ENCODE data around the gene RIMS3. TPM values are rescaled to one million over a fixed set of nuclear protein-coding genes. Genes with fewer than 3 reads are reported as not detected.

RIMS3 gene
- total RNA-seq, 1 donor = 0.84 TPM

DNA sequence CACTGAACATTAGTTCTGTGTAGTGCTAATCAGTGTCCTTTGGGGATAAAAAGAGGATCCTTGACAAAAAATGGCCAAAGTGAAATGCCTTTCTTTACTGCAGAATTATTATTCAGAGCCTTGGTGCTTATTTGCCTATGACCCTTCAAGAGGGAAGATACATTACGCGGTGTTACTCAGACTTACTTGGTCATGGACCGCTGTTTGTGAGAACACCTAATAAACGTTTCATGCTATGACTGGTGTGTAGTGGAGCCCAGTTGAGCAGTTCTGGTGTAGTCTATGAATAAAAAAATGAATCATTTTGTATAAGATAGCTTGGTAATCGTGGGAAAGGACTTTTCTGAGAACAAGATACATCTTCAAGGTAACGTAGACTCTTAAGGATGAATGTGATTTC lies 34.3 kb upstream of the RIMS3 start:
- peaks cover 76% of the 10 kb centered on the region for H3K4me1 ChIP-seq (ENCODE audit: insufficient read depth, low read length)

DNA sequence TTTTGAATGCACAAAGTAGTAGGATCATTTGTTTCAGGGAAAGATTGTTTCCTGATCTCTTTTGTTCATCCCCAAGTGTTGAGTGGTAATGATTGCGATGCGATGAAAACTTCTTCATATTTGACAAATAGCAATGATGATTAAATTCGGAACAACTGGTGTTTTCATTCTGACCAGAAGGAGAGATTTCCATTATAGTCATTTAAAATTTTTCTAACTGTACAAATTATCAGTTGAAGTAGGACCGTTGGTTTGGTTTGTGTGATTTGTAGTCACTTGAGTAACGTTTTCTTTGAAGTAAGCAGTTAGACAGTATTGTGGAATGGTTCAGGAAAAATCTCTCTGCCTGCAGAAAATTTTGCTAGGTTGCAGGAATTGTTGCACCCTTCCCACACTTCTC lies 32.0 kb upstream of the RIMS3 start:
- H3K4me1 ChIP-seq (ENCODE audit: insufficient read depth, low read length) = peaks cover 82% of the 10 kb centered on the region
- no peak overlapping the region for H3K4me3 ChIP-seq (ENCODE audit: low read length)
- H3K9me3 ChIP-seq (ENCODE audit: low read depth, low read length) = no peaks in the 10 kb centered on the region
- H3K27me3 ChIP-seq (ENCODE audit: insufficient read depth, low read length) = no peaks in the 10 kb centered on the region

More for the DNA sequence above, 34.3 kb upstream of the RIMS3 start:
- Histone ChIP-seq H3K4me3 (ENCODE audit: low read length) (no peak overlapping the region), H3K27me3 (ENCODE audit: insufficient read depth, low read length) (no peaks in the 10 kb centered on the region), H3K9me3 (ENCODE audit: low read depth, low read length) (no peaks in the 10 kb centered on the region)

DNA sequence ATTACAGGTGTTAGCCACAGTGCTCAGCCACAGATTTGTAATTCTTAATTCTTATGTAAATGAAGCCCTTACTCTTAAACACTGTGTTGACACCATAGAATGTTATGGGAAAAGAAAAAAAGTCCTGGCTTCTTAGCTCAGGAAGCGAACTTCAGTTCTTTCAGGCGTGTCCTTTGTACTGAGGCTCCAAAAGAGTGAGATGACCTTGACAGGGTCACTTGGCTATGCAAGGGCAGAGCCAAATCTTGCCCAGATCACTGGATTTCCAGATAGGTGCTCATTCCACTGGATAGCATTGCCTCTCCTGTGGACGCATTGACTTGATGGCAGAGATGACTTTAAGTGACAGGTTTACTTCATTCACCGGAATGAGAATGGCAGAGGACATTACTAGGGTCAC lies 30.8 kb upstream of the RIMS3 start:
- H3K4me1 ChIP-seq (ENCODE audit: insufficient read depth, low read length) = peaks cover 75% of the 10 kb centered on the region
- H3K9me3 ChIP-seq (ENCODE audit: low read depth, low read length) = no peaks in the 10 kb centered on the region
- no peak overlapping the region for H3K4me3 ChIP-seq (ENCODE audit: low read length)
- H3K27me3 ChIP-seq (ENCODE audit: insufficient read depth, low read length) = no peaks in the 10 kb centered on the region

DNA sequence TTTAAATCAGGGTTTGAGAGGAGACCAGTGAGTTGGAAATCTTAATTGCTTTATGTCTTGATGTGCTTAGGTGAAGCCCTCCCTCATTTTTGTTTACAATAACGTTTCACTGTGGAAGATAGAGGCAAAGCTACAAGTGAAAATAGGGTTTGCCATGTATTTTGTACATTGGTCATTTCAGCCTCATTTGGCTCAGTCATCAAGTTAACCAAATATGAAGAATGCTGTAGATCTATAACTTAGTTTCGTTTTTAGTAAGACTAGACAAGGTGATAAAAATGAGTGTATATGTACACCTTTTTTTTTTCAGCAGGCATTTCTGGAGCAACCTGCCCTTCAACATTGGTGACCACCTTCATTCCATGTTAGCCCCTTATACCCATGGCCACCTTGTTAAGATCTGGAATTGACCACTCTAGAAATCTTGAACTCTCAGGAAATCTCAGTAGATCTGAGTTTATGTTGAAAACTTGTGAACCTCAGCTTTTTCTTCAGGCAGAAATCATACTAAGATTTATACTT lies 28.9 kb upstream of the RIMS3 start:
- no peaks in the 10 kb centered on the region for H3K9me3 ChIP-seq (ENCODE audit: low read depth, low read length)
- H3K4me1 ChIP-seq (ENCODE audit: insufficient read depth, low read length) = peaks cover 60% of the 10 kb centered on the region
- H3K27me3 ChIP-seq (ENCODE audit: insufficient read depth, low read length) = no peaks in the 10 kb centered on the region
- no peak overlapping the region for H3K4me3 ChIP-seq (ENCODE audit: low read length)

DNA sequence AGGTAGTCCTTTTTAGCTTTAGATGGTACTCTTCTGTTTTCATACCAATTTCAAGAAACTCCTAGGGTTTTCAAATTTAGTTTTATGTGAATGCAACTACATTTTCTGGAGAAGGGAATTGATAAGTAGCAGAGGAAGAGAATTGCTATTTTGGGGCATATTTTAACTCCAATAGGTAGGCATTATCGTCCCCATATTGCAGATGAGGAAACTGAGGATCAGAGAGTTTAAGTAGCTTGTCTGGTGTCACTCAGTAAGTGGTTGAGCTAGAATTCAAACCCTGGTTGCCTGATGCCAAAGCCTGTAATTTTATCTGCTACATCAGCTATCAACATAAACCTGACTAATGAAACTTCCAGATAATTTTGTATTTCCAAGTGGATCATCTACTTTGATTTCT lies 27.9 kb upstream of the RIMS3 start:
- Histone ChIP-seq H3K4me1 (ENCODE audit: insufficient read depth, low read length) (peaks cover 51% of the 10 kb centered on the region), H3K4me3 (ENCODE audit: low read length) (no peak overlapping the region), H3K27me3 (ENCODE audit: insufficient read depth, low read length) (no peaks in the 10 kb centered on the region), H3K9me3 (ENCODE audit: low read depth, low read length) (no peaks in the 10 kb centered on the region)

DNA sequence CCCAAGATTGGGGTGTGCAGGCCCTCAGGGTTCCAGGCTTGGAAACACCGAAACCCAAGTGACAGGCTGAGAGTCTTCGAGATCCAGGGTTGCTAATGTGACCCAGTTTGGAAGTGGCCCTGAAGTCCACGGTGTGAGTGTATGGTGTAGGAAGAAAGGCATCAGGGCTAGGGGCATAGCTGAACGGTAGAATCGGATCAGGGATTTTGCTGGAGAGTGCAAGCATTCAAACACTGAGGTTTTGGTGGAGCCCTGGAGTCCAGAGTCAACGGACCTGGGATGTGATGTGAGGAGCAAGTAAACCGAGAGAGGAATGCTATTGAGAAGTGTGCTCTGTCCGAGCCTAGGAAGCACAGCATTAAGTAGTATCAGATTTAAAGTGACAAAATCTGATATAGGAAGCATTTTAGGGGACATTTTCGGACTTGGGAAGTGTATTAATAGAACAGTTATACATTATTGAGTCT lies 27.0 kb upstream of the RIMS3 start:
- Histone ChIP-seq H3K27me3 (ENCODE audit: insufficient read depth, low read length) (no peaks in the 10 kb centered on the region), H3K4me3 (ENCODE audit: low read length) (peak overlapping the region; percentile 83), H3K9me3 (ENCODE audit: low read depth, low read length) (no peaks in the 10 kb centered on the region), H3K4me1 (ENCODE audit: insufficient read depth, low read length) (peaks cover 46% of the 10 kb centered on the region)

DNA sequence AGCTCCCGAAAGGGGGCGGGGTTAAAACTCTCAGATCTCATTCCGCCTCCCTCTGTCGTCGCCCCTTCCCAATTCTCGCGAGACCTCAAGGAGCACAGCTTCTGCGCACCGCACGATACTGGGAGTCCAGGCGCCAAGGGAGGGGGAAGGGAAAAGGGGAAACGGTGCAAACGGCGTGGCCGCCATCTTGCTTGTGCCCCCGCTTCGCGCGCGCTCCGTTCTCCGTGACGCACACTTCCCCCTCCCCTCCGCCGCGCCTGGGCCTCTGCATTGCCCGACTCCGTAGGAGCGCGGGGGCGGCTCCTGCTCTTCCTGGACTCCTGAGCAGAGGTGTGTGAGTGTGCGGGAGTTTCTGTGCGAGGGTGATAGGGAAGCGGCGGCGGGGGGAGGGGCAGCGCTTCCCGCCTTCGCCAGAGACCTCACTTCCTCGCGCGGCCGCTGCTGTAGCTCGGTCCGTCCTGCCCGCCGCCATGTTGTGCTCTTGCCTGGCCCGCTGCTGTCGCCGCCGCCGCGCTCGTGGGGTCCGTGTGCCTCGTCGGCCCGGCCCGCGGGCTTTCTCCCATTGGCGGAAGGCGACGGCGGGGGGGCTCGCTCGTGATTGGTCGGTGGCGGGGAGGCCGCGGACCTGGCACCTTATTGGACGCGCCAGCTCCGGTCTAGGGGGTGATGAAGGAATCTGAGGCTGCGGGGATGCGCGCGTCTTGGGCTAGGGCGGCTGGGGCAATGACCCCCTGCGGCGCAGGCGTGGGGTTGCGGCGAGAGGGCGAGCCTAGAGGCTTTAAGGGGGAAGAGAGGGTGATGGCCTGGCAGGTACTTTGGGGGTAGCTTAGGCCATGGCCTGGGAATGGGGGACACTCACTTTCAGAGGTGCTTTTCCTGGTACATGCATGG lies 26.3 kb upstream of the RIMS3 start, which contains the start of gene NFYC:
TSS of gene NFYC (plus strand) at position 167 of the 891 bp plus-strand sequence. CDS start 47,140 bp downstream, outside the sequence.
- Histone ChIP-seq H3K9me3 (ENCODE audit: low read depth, low read length) (no peaks in the 10 kb centered on the region), H3K27me3 (ENCODE audit: insufficient read depth, low read length) (no peaks in the 10 kb centered on the region), H3K4me1 (ENCODE audit: insufficient read depth, low read length) (peaks cover 40% of the 10 kb centered on the region), H3K4me3 (ENCODE audit: low read length) (peak within 1 kb of the TSS; percentile 83)

DNA sequence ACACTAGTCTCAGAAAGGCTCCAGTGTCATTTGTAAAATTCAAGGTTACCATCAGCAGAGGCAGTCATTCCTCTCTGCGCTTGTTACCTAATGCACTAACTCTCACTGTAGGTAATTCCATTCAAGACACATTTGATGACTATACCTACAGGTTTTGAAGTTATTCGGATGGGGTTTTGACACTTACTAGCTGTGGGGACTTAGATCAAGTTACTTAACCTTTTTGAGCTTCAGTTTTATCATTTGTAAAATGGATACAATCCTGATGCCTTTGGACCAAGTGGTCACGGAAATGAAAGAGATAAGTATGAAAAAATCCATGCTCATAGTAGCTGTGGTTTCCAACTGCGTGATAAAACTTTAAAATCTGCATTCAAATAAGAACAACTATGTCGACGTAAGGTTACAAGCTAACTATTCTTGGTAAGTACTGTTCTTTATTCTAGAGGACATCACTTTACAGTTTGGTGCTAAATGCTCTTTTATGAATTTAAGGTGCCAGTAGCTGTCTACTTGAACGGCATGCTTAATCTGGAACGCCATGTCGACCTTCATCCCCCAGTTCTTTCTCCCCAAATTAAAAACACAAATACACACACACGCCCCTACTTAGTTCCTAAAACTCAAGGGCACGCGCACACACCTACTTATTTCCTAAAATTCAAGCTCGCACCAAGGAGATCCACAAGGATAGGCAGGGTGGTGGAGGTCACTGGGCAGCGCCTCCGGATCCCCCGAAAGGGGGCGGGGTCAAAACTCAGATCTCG lies 25.5 kb upstream of the RIMS3 start:
- H3K9me3 ChIP-seq (ENCODE audit: low read depth, low read length) = no peaks in the 10 kb centered on the region
- no peaks in the 10 kb centered on the region for H3K27me3 ChIP-seq (ENCODE audit: insufficient read depth, low read length)
- peaks cover 33% of the 10 kb centered on the region for H3K4me1 ChIP-seq (ENCODE audit: insufficient read depth, low read length)
- H3K4me3 ChIP-seq (ENCODE audit: low read length) = peak overlapping the region; percentile 83

DNA sequence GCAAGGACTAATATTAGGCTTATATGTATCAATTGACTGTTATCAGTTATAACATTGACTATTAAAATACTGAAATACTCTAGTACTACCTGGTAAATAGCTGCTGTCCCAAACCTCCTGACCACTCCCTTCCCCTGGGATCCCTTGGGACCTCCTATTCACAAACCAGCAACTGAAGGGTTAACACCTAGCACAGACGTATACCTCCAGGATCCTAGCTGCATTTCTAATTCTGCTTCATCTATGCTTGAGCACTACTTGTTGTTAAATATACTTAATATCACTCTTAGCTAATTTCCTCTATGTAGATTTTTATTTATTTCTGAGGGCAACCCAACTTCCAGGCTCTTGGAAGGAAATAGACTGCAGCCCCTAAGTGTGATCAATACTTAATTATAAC lies 24.3 kb upstream of the RIMS3 start:
- no peaks in the 10 kb centered on the region for H3K9me3 ChIP-seq (ENCODE audit: low read depth, low read length)
- no peak overlapping the region for H3K4me3 ChIP-seq (ENCODE audit: low read length)
- no peaks in the 10 kb centered on the region for H3K27me3 ChIP-seq (ENCODE audit: insufficient read depth, low read length)
- H3K4me1 ChIP-seq (ENCODE audit: insufficient read depth, low read length) = peaks cover 26% of the 10 kb centered on the region

DNA sequence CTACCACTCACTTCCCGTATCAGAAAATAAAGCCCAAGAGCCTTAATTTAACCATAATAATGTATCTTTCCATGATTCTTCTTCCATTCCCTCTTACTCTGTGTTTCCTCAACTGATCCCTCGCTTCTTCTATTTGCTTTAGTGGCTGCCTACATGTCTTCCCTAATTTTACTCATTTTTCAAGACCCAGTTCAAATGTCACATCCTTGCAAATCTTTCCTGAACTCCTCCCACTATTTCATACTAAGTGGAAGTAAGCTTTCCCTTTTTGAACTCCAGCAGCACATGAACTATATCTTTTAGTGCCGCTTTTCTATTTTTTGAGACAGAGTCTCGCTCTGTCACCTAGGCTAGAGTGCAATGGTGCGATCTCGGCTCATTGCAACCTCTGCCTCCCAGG lies 22.2 kb upstream of the RIMS3 start:
- Histone ChIP-seq H3K27me3 (ENCODE audit: insufficient read depth, low read length) (no peaks in the 10 kb centered on the region), H3K9me3 (ENCODE audit: low read depth, low read length) (no peaks in the 10 kb centered on the region), H3K4me1 (ENCODE audit: insufficient read depth, low read length) (peaks cover 5% of the 10 kb centered on the region), H3K4me3 (ENCODE audit: low read length) (no peak overlapping the region)

DNA sequence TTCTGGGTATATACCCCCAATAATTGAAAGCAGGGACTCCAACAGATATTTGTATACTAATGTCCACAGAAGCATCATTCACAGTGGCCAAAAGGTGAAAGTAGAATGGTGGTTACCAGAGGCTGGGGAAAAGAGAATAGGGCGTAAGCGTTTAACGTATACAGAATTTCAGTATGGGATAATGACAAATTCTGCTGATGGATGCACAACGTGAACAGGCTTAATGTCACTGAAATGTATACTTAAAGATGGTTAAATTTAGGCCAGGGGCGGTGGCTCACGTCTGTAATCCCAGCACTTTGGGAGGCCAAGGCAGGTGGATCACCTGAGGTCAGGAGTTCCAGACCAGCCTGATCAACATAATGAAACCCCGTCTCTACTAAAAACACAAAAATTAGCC lies 21.6 kb upstream of the RIMS3 start:
- no peaks in the 10 kb centered on the region for H3K27me3 ChIP-seq (ENCODE audit: insufficient read depth, low read length)
- no peak overlapping the region for H3K4me3 ChIP-seq (ENCODE audit: low read length)
- no peaks in the 10 kb centered on the region for H3K4me1 ChIP-seq (ENCODE audit: insufficient read depth, low read length)
- H3K9me3 ChIP-seq (ENCODE audit: low read depth, low read length) = no peaks in the 10 kb centered on the region

DNA sequence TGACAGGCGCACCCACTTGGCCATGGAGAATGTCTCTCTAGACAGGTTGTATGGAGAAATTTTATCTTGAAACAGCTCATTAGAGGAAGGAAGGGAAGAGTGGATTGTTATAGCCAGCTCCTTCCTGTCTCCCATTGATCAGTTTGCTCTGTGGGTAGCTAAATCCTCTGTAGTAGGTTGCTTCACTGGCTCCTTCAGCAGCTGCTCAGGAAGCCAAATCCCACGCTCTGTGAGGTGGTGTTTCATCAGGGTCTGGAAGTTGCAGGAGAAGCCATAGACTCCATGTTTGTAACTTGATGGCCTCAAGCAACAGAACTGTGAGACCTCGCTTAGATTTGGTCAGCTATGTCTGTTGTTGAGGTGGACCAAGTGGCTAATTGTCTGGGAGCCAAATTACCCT lies 19.2 kb upstream of the RIMS3 start:
- Histone ChIP-seq H3K4me1 (ENCODE audit: insufficient read depth, low read length) (no peaks in the 10 kb centered on the region), H3K9me3 (ENCODE audit: low read depth, low read length) (no peaks in the 10 kb centered on the region), H3K27me3 (ENCODE audit: insufficient read depth, low read length) (no peaks in the 10 kb centered on the region), H3K4me3 (ENCODE audit: low read length) (no peak overlapping the region)

DNA sequence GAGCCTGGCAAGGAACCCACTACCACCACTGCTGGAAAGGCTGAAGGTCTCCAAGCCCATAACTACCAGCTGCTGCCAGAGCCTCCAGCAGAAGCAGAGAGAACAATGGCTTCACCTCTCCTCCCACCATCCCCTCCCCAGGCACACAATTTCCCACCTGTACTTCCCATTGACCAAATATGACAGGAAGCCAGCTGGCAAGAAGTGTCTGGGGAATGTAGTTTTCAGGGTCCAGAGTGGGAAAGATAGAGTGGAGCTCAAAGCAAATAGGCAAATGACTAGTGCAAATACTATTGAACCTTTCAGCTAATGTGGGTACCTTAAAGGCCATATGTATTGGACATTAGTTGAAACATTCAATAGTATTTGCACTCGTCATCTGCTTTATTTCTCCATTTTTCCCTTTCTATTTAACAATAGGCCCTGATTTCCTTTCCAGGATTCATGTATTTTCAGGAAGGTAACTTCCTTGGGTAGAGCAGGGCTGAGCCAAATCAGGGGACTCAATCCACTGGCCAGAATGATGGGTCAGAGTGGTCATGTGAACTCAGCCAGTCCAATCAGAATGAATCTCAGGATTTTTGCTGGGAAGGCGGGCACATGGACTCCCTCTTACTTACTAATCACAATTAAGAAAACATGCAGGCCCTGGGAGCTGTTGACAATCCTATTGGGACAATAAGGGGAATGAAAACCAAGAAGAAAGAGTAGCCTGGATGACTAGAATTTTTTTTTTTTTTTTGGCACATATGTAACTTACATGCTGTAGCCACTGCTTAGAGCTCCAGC lies 13.9 kb upstream of the RIMS3 start:
- Histone ChIP-seq H3K4me1 (ENCODE audit: insufficient read depth, low read length) (no peaks in the 10 kb centered on the region), H3K4me3 (ENCODE audit: low read length) (no peak overlapping the region), H3K9me3 (ENCODE audit: low read depth, low read length) (no peaks in the 10 kb centered on the region), H3K27me3 (ENCODE audit: insufficient read depth, low read length) (no peaks in the 10 kb centered on the region)

DNA sequence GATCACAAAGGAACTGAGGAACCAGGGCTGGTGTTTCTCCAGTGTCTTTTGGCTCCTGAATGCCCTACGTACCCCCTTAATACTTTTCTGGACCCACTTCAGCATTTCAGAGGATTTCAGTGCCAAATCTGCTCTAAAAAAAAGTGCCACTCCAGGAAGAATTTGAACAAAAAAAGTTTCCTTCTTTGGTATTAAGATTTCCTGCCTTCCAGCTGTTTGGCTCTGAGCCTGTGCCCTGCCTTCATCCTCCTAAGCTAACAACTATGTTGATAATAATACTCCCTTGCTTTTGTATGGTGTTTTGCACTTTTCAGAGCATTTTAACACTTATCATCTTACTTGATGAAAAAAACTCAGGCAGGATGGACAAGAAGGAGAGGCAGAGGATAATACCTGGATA lies 11.0 kb upstream of the RIMS3 start:
- Histone ChIP-seq H3K27me3 (ENCODE audit: insufficient read depth, low read length) (no peaks in the 10 kb centered on the region), H3K4me3 (ENCODE audit: low read length) (no peak overlapping the region), H3K9me3 (ENCODE audit: low read depth, low read length) (no peaks in the 10 kb centered on the region), H3K4me1 (ENCODE audit: insufficient read depth, low read length) (no peaks in the 10 kb centered on the region)
